ENCODE results near the gene NTN4. TPM values are rescaled to one million over a fixed set of nuclear protein-coding genes. Genes with fewer than 3 reads are reported as not detected.

NTN4 gene
- total and polyA plus RNA-seq, 4 donors: 3.2 to 30.5 (median 15.0) TPM

DNA sequence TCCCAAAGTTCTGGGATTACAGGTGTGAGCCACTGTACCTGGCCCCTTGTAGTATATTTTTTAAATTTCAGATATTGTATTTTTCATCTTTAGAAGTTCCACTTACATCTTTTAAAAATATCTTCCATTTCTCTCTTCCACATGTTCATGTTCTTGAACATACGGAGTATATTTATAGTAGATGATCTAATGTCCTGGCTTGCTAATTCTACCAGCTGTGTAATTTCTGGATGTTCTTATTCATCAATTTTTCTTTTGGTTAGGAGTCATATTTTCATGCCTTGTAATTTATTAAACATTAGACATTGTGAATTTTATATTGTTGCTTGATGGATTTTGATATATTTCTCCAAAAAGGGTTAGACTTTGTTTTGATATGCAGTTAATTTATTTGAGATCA, 30.8 kb downstream of the NTN4 start:
- 44% methylated on average over 1 of the region's 1 CpG for WGBS
- H3K4me1 ChIP-seq (ENCODE audit: control insufficient read depth in 4 of 4, insufficient read depth in 4 of 4, low read length in 3 of 4): peaks cover 0 to 6% (median 0%) of the 10 kb centered on the region in 4 donors
- no peak for DNase-seq (ENCODE audit: low spot score)
- TF ChIP-seq, protein P1, sequence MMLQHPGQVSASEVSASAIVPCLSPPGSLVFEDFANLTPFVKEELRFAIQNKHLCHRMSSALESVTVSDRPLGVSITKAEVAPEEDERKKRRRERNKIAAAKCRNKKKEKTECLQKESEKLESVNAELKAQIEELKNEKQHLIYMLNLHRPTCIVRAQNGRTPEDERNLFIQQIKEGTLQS (IDR thresholded peaks at IDR 0.05): no peak
- TF ChIP-seq YY1 (IDR thresholded peaks at IDR 0.05) (no peak), JUND (IDR thresholded peaks at IDR 0.05) (no peak), HNF4G (IDR thresholded peaks at IDR 0.05) (no peak), NR2F2 (IDR thresholded peaks at IDR 0.05) (no peak), HNF4A (conservative IDR thresholded peaks at IDR 0.05) (no peak), FOXA2 (IDR thresholded peaks at IDR 0.05) (no peak), SP1 (IDR thresholded peaks at IDR 0.05) (no peak), RAD21 (IDR thresholded peaks at IDR 0.05) (no peak), RXRA (IDR thresholded peaks at IDR 0.05) (no peak), GABPA (IDR thresholded peaks at IDR 0.05 in 1 of 2, conservative IDR thresholded peaks at IDR 0.05 in 1 of 2) (no peak), FOXA1 (IDR thresholded peaks at IDR 0.05) (no peak), TAF1 (conservative IDR thresholded peaks at IDR 0.05) (no peak), EGR1 (IDR thresholded peaks at IDR 0.05; ENCODE audit: low read depth in 2 of 2) (no peak)
- TF ChIP-seq, protein P2, sequence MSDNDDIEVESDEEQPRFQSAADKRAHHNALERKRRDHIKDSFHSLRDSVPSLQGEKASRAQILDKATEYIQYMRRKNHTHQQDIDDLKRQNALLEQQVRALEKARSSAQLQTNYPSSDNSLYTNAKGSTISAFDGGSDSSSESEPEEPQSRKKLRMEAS (IDR thresholded peaks at IDR 0.05): no peak
- TF ChIP-seq, protein P3, sequence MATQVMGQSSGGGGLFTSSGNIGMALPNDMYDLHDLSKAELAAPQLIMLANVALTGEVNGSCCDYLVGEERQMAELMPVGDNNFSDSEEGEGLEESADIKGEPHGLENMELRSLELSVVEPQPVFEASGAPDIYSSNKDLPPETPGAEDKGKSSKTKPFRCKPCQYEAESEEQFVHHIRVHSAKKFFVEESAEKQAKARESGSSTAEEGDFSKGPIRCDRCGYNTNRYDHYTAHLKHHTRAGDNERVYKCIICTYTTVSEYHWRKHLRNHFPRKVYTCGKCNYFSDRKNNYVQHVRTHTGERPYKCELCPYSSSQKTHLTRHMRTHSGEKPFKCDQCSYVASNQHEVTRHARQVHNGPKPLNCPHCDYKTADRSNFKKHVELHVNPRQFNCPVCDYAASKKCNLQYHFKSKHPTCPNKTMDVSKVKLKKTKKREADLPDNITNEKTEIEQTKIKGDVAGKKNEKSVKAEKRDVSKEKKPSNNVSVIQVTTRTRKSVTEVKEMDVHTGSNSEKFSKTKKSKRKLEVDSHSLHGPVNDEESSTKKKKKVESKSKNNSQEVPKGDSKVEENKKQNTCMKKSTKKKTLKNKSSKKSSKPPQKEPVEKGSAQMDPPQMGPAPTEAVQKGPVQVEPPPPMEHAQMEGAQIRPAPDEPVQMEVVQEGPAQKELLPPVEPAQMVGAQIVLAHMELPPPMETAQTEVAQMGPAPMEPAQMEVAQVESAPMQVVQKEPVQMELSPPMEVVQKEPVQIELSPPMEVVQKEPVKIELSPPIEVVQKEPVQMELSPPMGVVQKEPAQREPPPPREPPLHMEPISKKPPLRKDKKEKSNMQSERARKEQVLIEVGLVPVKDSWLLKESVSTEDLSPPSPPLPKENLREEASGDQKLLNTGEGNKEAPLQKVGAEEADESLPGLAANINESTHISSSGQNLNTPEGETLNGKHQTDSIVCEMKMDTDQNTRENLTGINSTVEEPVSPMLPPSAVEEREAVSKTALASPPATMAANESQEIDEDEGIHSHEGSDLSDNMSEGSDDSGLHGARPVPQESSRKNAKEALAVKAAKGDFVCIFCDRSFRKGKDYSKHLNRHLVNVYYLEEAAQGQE (IDR thresholded peaks at IDR 0.05): no peak
- TF ChIP-seq, protein P4, sequence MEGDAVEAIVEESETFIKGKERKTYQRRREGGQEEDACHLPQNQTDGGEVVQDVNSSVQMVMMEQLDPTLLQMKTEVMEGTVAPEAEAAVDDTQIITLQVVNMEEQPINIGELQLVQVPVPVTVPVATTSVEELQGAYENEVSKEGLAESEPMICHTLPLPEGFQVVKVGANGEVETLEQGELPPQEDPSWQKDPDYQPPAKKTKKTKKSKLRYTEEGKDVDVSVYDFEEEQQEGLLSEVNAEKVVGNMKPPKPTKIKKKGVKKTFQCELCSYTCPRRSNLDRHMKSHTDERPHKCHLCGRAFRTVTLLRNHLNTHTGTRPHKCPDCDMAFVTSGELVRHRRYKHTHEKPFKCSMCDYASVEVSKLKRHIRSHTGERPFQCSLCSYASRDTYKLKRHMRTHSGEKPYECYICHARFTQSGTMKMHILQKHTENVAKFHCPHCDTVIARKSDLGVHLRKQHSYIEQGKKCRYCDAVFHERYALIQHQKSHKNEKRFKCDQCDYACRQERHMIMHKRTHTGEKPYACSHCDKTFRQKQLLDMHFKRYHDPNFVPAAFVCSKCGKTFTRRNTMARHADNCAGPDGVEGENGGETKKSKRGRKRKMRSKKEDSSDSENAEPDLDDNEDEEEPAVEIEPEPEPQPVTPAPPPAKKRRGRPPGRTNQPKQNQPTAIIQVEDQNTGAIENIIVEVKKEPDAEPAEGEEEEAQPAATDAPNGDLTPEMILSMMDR (IDR thresholded peaks at IDR 0.05; ENCODE audit: low read depth, low read length, missing input control): no peak
- TF ChIP-seq, protein P5, sequence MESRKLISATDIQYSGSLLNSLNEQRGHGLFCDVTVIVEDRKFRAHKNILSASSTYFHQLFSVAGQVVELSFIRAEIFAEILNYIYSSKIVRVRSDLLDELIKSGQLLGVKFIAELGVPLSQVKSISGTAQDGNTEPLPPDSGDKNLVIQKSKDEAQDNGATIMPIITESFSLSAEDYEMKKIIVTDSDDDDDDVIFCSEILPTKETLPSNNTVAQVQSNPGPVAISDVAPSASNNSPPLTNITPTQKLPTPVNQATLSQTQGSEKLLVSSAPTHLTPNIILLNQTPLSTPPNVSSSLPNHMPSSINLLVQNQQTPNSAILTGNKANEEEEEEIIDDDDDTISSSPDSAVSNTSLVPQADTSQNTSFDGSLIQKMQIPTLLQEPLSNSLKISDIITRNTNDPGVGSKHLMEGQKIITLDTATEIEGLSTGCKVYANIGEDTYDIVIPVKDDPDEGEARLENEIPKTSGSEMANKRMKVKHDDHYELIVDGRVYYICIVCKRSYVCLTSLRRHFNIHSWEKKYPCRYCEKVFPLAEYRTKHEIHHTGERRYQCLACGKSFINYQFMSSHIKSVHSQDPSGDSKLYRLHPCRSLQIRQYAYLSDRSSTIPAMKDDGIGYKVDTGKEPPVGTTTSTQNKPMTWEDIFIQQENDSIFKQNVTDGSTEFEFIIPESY (IDR thresholded peaks at IDR 0.05): no peak
- H3K4me3 ChIP-seq (ENCODE audit: low read depth in 1 of 3, low read length in 3 of 3): no peak overlapping the region
- no peaks in the 10 kb centered on the region for H3K9me3 ChIP-seq (ENCODE audit: control insufficient read depth in 4 of 4, low read length in 3 of 4)
- no peaks in the 10 kb centered on the region for H3K27me3 ChIP-seq (ENCODE audit: control insufficient read depth in 4 of 4, insufficient read depth in 4 of 4, low read length in 3 of 4)
- no peak overlapping the region for H3K27ac ChIP-seq (ENCODE audit: low read depth in 1 of 2, low read length in 2 of 2)
- no peak overlapping the region for H3K9ac ChIP-seq (ENCODE audit: low read depth in 1 of 2, low read length in 2 of 2)
- no peaks in the 10 kb centered on the region for H3K36me3 ChIP-seq (ENCODE audit: control insufficient read depth in 4 of 4, insufficient read depth in 3 of 4, low read depth in 1 of 4, low read length in 3 of 4)

Data from liver (tissue), 9 donors.